Measurements from ENCODE around the gene PEAK1.

The PEAK1 gene

GRCh38 chr15:77085297-77085696, 334.6 kb downstream of the PEAK1 start:
- DNase-seq (ENCODE audit: low read depth), result no peak
- H3K4me3 ChIP-seq (ENCODE audit: low read depth, low read length), result no peak overlapping the region
- no peak for TF ChIP-seq CTCF (conservative IDR thresholded peaks at IDR 0.05; ENCODE audit: low read depth, low read length)

- DNase-seq (ENCODE audit: low read depth), result no peak
- TF ChIP-seq CTCF (conservative IDR thresholded peaks at IDR 0.05; ENCODE audit: low read depth, low read length), result no peak
- H3K4me3 ChIP-seq (ENCODE audit: low read depth, low read length), result no peak overlapping the region
Measured at GRCh38 chr15:77084436-77084835, 335.5 kb downstream of the PEAK1 start.

- peak overlapping the region; percentile 46 for H3K4me3 ChIP-seq (ENCODE audit: low read depth, low read length)
- TF ChIP-seq CTCF (conservative IDR thresholded peaks at IDR 0.05; ENCODE audit: low read depth, low read length), result no peak
- peak; percentile 66 for DNase-seq (ENCODE audit: low read depth)
Measured at GRCh38 chr15:77083381-77084160, 336.3 kb downstream of the PEAK1 start.

GRCh38 chr15:77081971-77082370, 337.9 kb downstream of the PEAK1 start:
- no peak for TF ChIP-seq CTCF (conservative IDR thresholded peaks at IDR 0.05; ENCODE audit: low read depth, low read length)
- no peak overlapping the region for H3K4me3 ChIP-seq (ENCODE audit: low read depth, low read length)
- no peak for DNase-seq (ENCODE audit: low read depth)

GRCh38 chr15:77076323-77076915, 343.5 kb downstream of the PEAK1 start:
- no peak overlapping the region for H3K4me3 ChIP-seq (ENCODE audit: low read depth, low read length)
- no peak for TF ChIP-seq CTCF (conservative IDR thresholded peaks at IDR 0.05; ENCODE audit: low read depth, low read length)
- no peak for DNase-seq (ENCODE audit: low read depth)

- no peak for TF ChIP-seq CTCF (conservative IDR thresholded peaks at IDR 0.05; ENCODE audit: low read depth, low read length)
- no peak overlapping the region for H3K4me3 ChIP-seq (ENCODE audit: low read depth, low read length)
- DNase-seq (ENCODE audit: low read depth), result no peak
Measured at GRCh38 chr15:77075528-77075927, 344.4 kb downstream of the PEAK1 start.

- no peak overlapping the region for H3K4me3 ChIP-seq (ENCODE audit: low read depth, low read length)
- DNase-seq (ENCODE audit: low read depth), result no peak
- no peak for TF ChIP-seq CTCF (conservative IDR thresholded peaks at IDR 0.05; ENCODE audit: low read depth, low read length)
Measured at GRCh38 chr15:77074350-77074749, 345.6 kb downstream of the PEAK1 start.
